GM03348 (cell line): ENCODE data around the gene NSD1.
"Not testable (repeated sequence)": the region's sequence is repeated elsewhere in the genome, so short reads cannot be mapped to it uniquely, and the experiment has no call there.

ENCODE experiments used
- DNase-seq: peaks from one replicate; pipeline ENCODE4 v3.0.0; 2012; ENCODE audit warnings: low spot score

NSD1 gene

GRCh38 chr5:177328545-177329231, 195.1 kb downstream of the NSD1 start:
- no peak for DNase-seq

- DNase-seq, result no peak
Measured at GRCh38 chr5:177329883-177330282, 196.3 kb downstream of the NSD1 start.

DNA sequence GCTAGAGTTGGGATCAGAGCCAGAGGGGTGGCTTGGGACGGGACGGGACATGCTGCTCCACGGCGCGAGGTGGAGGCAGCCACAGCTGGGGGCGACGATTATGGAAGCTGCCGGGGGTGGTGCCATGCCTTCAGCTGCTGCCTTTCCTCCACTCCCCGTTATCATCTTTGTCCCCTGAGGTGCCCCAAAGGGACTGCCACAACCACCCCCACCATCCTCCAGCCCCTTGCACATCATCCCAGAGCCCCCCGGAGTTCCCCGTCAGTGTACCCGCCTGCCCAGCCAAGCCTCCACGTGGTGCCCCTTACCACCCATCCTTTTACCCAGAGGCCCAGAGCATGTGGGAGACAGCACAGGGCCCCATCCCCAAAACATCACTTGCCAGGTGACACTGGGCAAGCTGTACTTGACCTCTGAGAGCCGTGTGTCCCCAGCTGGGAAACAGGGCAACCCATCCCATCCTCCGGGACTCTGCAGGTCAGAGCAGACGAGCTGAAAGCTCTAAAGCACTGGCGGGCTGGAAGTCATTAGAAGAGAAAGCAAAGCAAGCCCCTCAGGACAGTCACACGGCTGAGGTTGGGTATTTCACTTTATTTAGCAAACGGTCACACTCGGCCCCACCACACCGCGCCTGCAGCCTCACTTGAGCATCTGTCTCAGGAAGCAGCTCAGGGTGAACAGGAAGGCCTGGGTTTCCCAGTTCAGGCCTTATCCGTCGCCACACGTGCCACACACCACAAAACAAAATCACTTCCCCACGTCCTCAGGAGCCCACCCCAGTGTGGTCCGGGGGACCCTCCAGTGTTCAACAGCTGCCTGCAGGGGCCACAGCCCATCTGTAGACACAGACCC, 197.6 kb downstream of the NSD1 start:
- no peak for DNase-seq

- no peak for DNase-seq
Measured at GRCh38 chr5:177332031-177332895, 198.7 kb downstream of the NSD1 start.

DNA sequence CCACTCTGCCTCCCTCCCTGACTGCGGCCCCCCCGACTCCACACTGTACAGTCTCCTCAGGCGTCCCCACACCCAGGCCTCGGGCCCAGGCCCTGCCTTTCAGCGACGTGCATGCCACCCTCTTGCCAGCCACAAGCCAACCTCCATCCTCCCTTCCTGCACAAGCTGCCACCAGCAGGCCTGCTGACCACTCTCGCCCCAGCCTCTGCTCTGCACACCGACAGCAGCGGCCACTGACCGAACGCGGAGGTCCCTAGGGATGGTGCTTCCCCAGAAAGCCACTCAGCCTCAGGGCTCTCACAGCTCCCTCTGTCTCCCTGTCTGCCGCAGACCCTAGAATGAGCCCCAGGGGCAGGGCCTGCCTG, 199.3 kb downstream of the NSD1 start:
- no peak for DNase-seq

DNA sequence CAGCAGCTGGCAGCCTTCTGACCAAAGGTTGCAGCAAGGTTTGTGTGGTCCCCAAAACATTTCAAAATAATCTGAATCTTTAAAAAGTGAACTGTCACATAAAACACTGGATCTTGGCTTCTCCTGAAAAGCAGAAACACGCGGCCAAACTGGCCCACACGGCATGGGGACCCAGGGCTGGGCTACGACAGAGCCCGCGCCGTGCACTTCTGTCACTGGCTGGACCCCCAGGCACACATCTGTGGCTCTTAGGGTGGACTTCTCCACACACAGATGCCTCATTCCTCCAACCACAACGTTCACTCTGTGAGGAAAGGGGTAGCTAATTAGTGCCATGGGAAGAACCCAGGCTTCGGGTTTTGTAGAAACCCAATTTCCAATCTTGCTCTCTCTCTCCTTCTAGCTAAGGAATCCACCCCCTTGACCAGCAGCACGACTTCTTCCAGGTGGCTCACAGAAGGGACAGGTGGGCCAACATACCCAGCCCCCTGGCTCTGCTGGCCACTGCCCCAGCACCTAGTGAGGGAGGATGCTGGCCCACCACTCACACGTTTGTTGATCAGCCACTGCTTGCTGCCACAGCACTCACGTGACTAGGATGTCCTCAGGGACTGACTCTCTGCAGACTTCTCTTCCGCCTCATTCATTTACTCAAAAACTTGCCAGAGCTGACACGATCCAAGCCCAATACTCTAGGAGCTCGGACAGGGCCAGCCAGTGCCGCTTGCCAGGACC, 200.0 kb downstream of the NSD1 start:
- no peak for DNase-seq

GRCh38 chr5:177334155-177334551, 200.6 kb downstream of the NSD1 start:
- no peak for DNase-seq

- no peak for DNase-seq
Measured at GRCh38 chr5:177334781-177335700, 201.5 kb downstream of the NSD1 start.

DNA sequence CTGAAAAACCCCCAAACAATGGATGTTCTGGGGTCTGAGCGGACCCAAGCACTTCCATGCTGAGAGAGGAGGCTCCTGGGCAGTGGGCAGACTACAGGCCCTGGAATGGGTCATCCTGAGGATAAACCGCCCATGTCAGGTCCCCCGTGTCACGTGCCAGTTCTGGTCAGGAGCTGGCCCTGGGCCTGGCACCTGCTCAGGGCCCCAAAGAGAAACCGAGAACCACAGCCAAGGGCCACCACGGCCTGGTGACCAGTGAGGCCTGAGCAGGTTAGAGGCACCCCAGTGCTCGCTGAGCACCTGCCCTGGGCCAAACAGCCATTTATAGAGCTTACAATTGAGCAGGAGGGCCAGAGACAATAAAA, 202.1 kb downstream of the NSD1 start:
- no peak for DNase-seq

GRCh38 chr5:177336112-177336511, 202.5 kb downstream of the NSD1 start:
- no peak for DNase-seq

- DNase-seq, result no peak
Measured at GRCh38 chr5:177336603-177337494, 203.3 kb downstream of the NSD1 start.

- no peak for DNase-seq
Measured at GRCh38 chr5:177338251-177339106, 204.9 kb downstream of the NSD1 start.

DNA sequence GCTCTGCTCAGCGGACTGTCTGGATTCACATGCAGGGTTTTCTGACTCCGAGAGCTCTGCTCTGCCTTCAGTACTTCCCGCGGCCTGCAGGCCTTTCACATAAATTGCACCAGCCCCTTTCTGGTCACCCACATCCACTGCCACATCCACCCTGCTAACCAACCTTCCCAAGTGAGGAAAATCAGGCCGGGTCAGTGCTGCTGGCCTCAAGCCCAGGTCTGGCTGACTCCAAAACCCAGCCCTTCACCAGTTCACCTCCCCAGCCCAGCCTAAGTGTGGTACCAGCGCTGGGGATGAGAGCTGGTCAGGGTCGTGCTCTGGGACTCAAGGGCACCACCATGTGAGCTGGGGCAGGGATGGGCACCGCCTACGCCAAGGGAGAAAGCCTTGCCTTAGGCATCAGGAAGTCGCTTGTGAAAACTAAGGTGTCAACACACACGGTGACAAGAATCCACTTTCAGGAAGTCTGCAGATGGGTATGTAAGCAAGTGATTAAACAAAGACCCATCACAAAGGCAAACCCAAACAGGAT, 205.6 kb downstream of the NSD1 start:
- no peak for DNase-seq

DNA sequence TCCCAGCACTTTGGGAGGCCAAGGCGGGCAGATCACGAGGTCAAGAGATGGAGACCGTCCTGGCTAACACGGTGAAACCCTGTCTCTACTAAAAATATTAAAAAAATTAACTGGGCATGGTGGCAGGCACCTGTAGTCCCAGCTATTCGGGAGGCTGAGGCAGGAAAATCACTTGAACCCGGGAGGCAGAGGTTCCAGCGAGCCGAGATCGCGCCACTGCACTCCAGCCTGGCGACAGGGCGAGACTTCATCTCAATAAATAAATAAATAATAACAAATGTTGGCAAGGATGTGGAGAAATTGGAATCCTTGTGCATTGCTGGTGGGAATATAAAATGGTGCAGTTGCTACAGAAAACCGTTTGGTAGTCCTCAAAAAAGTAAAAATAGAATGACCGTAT, 209.4 kb downstream of the NSD1 start:
- DNase-seq, result not testable (repeated sequence)

DNA sequence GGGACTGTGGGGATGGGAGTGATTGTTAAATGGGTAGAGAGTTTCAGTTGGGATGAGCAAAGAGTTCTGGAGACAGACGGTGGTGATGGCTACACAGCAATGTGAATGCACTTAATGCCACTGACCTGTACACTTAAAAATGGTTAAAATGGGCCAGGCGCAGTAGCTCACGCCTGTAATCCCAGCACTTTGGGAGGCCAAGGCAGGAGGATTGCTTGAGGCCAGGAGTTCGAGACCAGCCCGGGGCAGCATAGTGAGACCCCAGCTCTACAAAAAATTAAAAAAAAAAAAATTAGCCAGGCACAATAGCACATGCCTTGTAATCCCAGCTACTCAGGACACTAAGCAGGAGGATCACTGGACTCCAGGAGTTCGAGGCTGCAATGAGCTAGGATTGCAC, 210.2 kb downstream of the NSD1 start:
- DNase-seq, result no peak

DNA sequence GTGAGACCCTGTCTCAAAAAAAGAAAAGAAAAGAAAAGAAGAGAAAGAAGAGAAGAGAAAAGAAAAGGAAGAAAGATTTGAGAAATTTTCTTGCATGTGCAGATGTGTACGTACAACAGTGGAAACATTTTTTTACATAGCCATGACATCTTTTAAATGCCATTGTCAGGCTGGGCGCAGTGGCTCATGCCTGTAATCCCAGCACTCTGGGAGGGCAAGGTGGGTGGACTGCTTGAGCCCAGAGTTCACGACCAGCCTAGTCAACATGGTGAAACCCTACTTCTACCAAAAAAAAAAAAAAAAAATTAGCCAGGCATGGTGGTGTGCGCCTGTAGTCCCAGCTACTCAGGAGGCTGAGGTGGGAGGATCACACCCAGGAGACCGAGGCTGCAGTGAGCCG, 211.3 kb downstream of the NSD1 start:
- DNase-seq, result no peak

DNA sequence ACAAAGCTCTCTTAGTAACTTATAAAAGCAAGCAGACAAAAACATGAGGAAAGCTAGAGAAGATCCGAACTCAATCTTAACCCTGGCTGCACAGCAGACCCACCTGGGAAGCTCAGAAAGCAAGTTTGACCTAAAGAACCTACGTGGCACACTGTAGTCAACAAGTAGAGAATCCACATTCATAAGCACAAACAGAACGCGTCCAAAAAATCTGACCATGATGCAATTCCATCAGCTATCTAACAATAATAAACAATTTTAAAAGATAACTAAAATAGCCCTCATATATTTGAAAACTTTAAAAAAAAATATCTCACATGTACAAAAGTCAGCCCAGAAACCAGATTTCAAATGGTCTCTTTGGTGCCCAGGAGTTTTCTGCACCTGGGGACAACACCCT, 213.2 kb downstream of the NSD1 start:
- no peak for DNase-seq

DNA sequence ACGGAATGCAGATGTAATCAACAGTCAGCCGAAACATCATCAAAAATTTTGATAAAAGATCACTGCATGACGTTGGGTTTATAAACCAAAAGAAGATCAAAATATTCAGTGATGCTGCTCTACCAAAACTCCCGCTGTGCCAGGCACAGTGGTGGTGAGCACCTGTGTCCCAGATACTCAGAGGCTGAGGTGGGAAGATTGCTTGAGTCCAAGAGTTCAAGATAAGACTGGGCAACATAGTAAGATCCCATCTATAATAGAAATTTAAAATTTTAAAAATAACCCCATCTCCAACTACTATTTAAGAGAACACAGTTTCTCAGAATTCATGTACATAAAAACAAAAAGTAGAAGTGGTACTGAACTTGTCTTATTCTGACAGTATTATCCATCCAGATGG, 214.1 kb downstream of the NSD1 start:
- no peak for DNase-seq

- no peak for DNase-seq
Measured at GRCh38 chr5:177349362-177349647, 215.7 kb downstream of the NSD1 start.
